Loucy (cell line): ENCODE measurements around the gene MPPE1.

ENCODE experiments used
- H2AFZ ChIP-seq: fragments of 200-600 bp; sonication (generic); 2 replicates; pipeline ENCODE4 v1.6.0; 2016; ENCODE audit warnings: antibody characterized with exemption, mild to moderate bottlenecking, low read length, moderate library complexity
- H3F3A ChIP-seq: fragments of 200-600 bp; 2 replicates; pipeline ENCODE4 v1.6.0; 2016; ENCODE audit warnings: antibody characterized with exemption, low read depth, mild to moderate bottlenecking
- H3K27me3 ChIP-seq: fragments of 200-600 bp; sonication (generic); 2 replicates; pipeline ENCODE4 v1.6.1; 2014; ENCODE audit warnings: low read length, mild to moderate bottlenecking; ENCODE audit not compliant: insufficient read depth, poor library complexity, severe bottlenecking
- H3K36me3 ChIP-seq: fragments of 200-600 bp; sonication (generic); 2 replicates; pipeline ENCODE4 v1.6.1; 2016; ENCODE audit warnings: low read length; ENCODE audit not compliant: insufficient read depth
- H3K4me1 ChIP-seq: fragments of 200-600 bp; sonication (generic); 2 replicates; pipeline ENCODE4 v1.5.1; 2014; ENCODE audit warnings: low read length, mild to moderate bottlenecking; ENCODE audit not compliant: insufficient read depth, poor library complexity, severe bottlenecking
- H3K4me2 ChIP-seq: fragments of 200-600 bp; sonication (generic); 2 replicates; pipeline ENCODE4 v1.6.0; 2014; ENCODE audit warnings: antibody characterized with exemption, low read length, low read depth, mild to moderate bottlenecking; ENCODE audit not compliant: poor library complexity, severe bottlenecking
- H3K4me3 ChIP-seq: fragments of 200-600 bp; sonication (generic); 2 replicates; pipeline ENCODE4 v1.5.1; 2014; ENCODE audit warnings: low read length, mild to moderate bottlenecking, mixed read lengths; ENCODE audit not compliant: poor library complexity, severe bottlenecking
- H3K79me2 ChIP-seq: fragments of 200-600 bp; sonication (generic); 2 replicates; pipeline ENCODE4 v1.6.1; 2014; ENCODE audit warnings: low read length; ENCODE audit not compliant: insufficient read depth
- H3K9ac ChIP-seq: fragments of 200-600 bp; sonication (generic); 2 replicates; pipeline ENCODE4 v1.6.0; 2014; ENCODE audit warnings: mild to moderate bottlenecking, low read depth, low read length, moderate library complexity; ENCODE audit not compliant: poor library complexity, severe bottlenecking
- H3K9me2 ChIP-seq: fragments of 200-600 bp; sonication (generic); replicated peaks from 2 replicates; pipeline ENCODE4 v1.6.1; 2016; ENCODE audit warnings: low read depth, low read length, mixed read lengths
- H3K9me3 ChIP-seq: fragments of 200-600 bp; sonication (generic); 2 replicates; pipeline ENCODE4 v1.6.1; 2014; ENCODE audit warnings: mild to moderate bottlenecking, antibody characterized with exemption, low read length, low read depth; ENCODE audit not compliant: insufficient read depth
- H4K20me1 ChIP-seq: fragments of 200-600 bp; sonication (generic); 2 replicates; pipeline ENCODE4 v1.6.0; 2014; ENCODE audit warnings: antibody characterized with exemption, low read length, mild to moderate bottlenecking; ENCODE audit not compliant: insufficient read depth, poor library complexity, severe bottlenecking
- CTCF ChIP-seq: fragments of 200-600 bp; sonication (generic); conservative IDR thresholded peaks from 2 replicates; pipeline ENCODE4 v1.5.1; 2014; ENCODE audit warnings: mild to moderate bottlenecking, antibody characterized with exemption, low read length
- EZH2phosphoT487 ChIP-seq: fragments of 200-600 bp; IDR thresholded peaks from 2 replicates; pipeline ENCODE4 v1.6.1; 2018; ENCODE audit warnings: antibody characterized with exemption, mild to moderate bottlenecking, moderate library complexity, borderline replicate concordance

Gene MPPE1

GRCh38 chr18:11955239-11956029 is 47.3 kb upstream of the MPPE1 start:
- no peaks in the 10 kb centered on the region for H3K9me2 ChIP-seq
- TF ChIP-seq EZH2phosphoT487: no peak
- TF ChIP-seq CTCF: no peak
- H3K9ac ChIP-seq: no peak overlapping the region
- no peaks in the 10 kb centered on the region for H3K79me2 ChIP-seq
- H4K20me1 ChIP-seq: no peaks in the 10 kb centered on the region
- H3K36me3 ChIP-seq: no peaks in the 10 kb centered on the region
- no peak overlapping the region for H3K4me2 ChIP-seq
- H3K4me1 ChIP-seq: no peaks in the 10 kb centered on the region
- no peaks in the 10 kb centered on the region for H3K27me3 ChIP-seq
- H2AFZ ChIP-seq: no peak overlapping the region
- H3F3A ChIP-seq: no peaks in the 10 kb centered on the region
- no peak overlapping the region for H3K4me3 ChIP-seq
- peaks cover 4% of the 10 kb centered on the region; the same call in 1 of the 2 replicates for H3K9me3 ChIP-seq

- Histone ChIP-seq H2AFZ (no peak overlapping the region), H3K9me2 (no peaks in the 10 kb centered on the region), H3F3A (no peaks in the 10 kb centered on the region), H3K27me3 (no peaks in the 10 kb centered on the region), H3K4me1 (no peaks in the 10 kb centered on the region), H3K79me2 (no peaks in the 10 kb centered on the region), H3K9me3 (peaks cover 4% of the 10 kb centered on the region; the same call in 1 of the 2 replicates), H3K9ac (no peak overlapping the region), H3K36me3 (no peaks in the 10 kb centered on the region), H4K20me1 (no peaks in the 10 kb centered on the region), H3K4me2 (no peak overlapping the region), H3K4me3 (no peak overlapping the region)
- TF ChIP-seq CTCF (no peak), EZH2phosphoT487 (no peak)
These were observed 45.0 kb upstream of the MPPE1 start for GRCh38 chr18:11953113-11953512.

GRCh38 chr18:11951390-11951851 is 43.3 kb upstream of the MPPE1 start:
- no peak overlapping the region for H2AFZ ChIP-seq
- H3K4me3 ChIP-seq: no peak overlapping the region
- no peaks in the 10 kb centered on the region for H3K27me3 ChIP-seq
- H3F3A ChIP-seq: no peaks in the 10 kb centered on the region
- peaks cover 16% of the 10 kb centered on the region for H3K4me1 ChIP-seq
- no peak overlapping the region for H3K9ac ChIP-seq
- H4K20me1 ChIP-seq: no peaks in the 10 kb centered on the region
- H3K9me3 ChIP-seq: no peaks in the 10 kb centered on the region
- no peaks in the 10 kb centered on the region for H3K79me2 ChIP-seq
- no peaks in the 10 kb centered on the region for H3K36me3 ChIP-seq
- H3K9me2 ChIP-seq: no peaks in the 10 kb centered on the region
- TF ChIP-seq EZH2phosphoT487: no peak
- TF ChIP-seq CTCF: no peak
- H3K4me2 ChIP-seq: no peak overlapping the region
